Lung (tissue), 12 donors: Measurements from ENCODE around the gene AK4. TPM values are rescaled to one million over a fixed set of nuclear protein-coding genes. Genes with fewer than 3 reads are reported as not detected.

ENCODE experiments used
- ATAC-seq: fragments of 200-7000 bp; cut with Tn5 transposase; one replicate; pipeline ENCODE4 v1.9.1; 2020; ENCODE audit warnings: moderate number of reproducible peaks; ENCODE audit not compliant: insufficient read depth, low FRiP score
- DNase-seq, 3 donors: peaks; one replicate each; pipeline ENCODE4 v3.0.0-alpha.2; 2013 to 2017
- H3K27ac ChIP-seq, 2 donors: one replicate each; pipeline ENCODE4 v1.5.1; 2013; ENCODE audit warnings: mild to moderate bottlenecking in 2 of 2, moderate library complexity in 2 of 2, control low read depth in 1 of 2, inconsistent platforms in 1 of 2, low read depth in 1 of 2, low read length in 1 of 2
- H3K27me3 ChIP-seq, 3 donors: one replicate each; pipeline ENCODE4 v1.5.1; 2013; ENCODE audit warnings: low read length in 2 of 3; ENCODE audit not compliant: control insufficient read depth in 3 of 3, insufficient read depth in 3 of 3
- H3K36me3 ChIP-seq, 4 donors: one replicate each; pipeline ENCODE4 v1.5.1; 2013; ENCODE audit warnings: low read length in 4 of 4, mild to moderate bottlenecking in 1 of 4, moderate library complexity in 1 of 4; ENCODE audit not compliant: control insufficient read depth in 4 of 4, insufficient read depth in 4 of 4
- H3K4me1 ChIP-seq, 5 donors: one replicate each; pipeline ENCODE4 v1.5.1; 2013; ENCODE audit warnings: low read length in 5 of 5, mild to moderate bottlenecking in 2 of 5, moderate library complexity in 1 of 5; ENCODE audit not compliant: control insufficient read depth in 5 of 5, insufficient read depth in 5 of 5
- H3K4me3 ChIP-seq: one replicate; pipeline ENCODE4 v1.5.1; 2013; ENCODE audit warnings: mild to moderate bottlenecking, control low read depth, moderate library complexity
- H3K9ac ChIP-seq, 2 donors: one replicate each; pipeline ENCODE4 v1.5.1; 2013; ENCODE audit warnings: low read length in 2 of 2, control low read depth in 1 of 2; ENCODE audit not compliant: insufficient read depth in 1 of 2
- H3K9me3 ChIP-seq, 4 donors: one replicate each; pipeline ENCODE4 v1.5.1; 2013; ENCODE audit warnings: low read length in 3 of 4, mild to moderate bottlenecking in 1 of 4, moderate library complexity in 1 of 4; ENCODE audit not compliant: control insufficient read depth in 4 of 4, insufficient read depth in 3 of 4
- WGBS, 2 donors: extraction: QIAGEN DNeasy Blood & Tissue Kit; methylation state at CpG; one replicate each; pipeline ENCODE4 v1.1.7; 2013; 5-methylcytosine and 5-hydroxymethylcytosine counted together
- polyA plus RNA-seq, 2 donors: library from polyadenylated mRNA; stranded (reverse); fragments of 200-250 nt; gene quantifications; one replicate each; pipeline ENCODE4 v1.2.1, GENCODE V29; 2013
- total RNA-seq, 2 donors: library from RNA; depleted of rRNA in 1 of 2; stranded (reverse); fragments of >200 nt in 1 of 2; gene quantifications; one replicate each; pipeline ENCODE4 v1.2.1, GENCODE V29; 2014 to 2021
- TF ChIP-seq, protein P1 (sequence below): IDR thresholded peaks from 2 replicates; pipeline ENCODE4 v1.5.1; 2012; ENCODE audit warnings: mild to moderate bottlenecking; ENCODE audit errors: control extremely low read depth, extremely low read depth
- donor health status: control.
- donor health status: control.
- donor health status: Bipolar disorder and iron deficiency.
- donor health status: healthy.
- donor health status: DM: yes; HTN: yes; CAD: no.

Gene AK4
- total and polyA plus RNA-seq, 4 donors: 1.1 to 13.7 (median 6.5) TPM

- TF ChIP-seq, protein P1, sequence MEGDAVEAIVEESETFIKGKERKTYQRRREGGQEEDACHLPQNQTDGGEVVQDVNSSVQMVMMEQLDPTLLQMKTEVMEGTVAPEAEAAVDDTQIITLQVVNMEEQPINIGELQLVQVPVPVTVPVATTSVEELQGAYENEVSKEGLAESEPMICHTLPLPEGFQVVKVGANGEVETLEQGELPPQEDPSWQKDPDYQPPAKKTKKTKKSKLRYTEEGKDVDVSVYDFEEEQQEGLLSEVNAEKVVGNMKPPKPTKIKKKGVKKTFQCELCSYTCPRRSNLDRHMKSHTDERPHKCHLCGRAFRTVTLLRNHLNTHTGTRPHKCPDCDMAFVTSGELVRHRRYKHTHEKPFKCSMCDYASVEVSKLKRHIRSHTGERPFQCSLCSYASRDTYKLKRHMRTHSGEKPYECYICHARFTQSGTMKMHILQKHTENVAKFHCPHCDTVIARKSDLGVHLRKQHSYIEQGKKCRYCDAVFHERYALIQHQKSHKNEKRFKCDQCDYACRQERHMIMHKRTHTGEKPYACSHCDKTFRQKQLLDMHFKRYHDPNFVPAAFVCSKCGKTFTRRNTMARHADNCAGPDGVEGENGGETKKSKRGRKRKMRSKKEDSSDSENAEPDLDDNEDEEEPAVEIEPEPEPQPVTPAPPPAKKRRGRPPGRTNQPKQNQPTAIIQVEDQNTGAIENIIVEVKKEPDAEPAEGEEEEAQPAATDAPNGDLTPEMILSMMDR: no peak
- DNase-seq (peak; percentile 25 to 44 (median 32)), ATAC-seq (peak; percentile 50)
- Histone ChIP-seq H3K36me3 (no peaks in the 10 kb centered on the region), H3K27ac (peak overlapping the region in 1 of 2 donors; percentile 75), H3K4me1 (peaks cover 0 to 13% (median 0%) of the 10 kb centered on the region in 5 donors), H3K9ac (no peak overlapping the region), H3K27me3 (peaks cover 0 to 59% (median 41%) of the 10 kb centered on the region in 3 donors), H3K4me3 (peak overlapping the region; percentile 50), H3K9me3 (no peaks in the 10 kb centered on the region)
- 0 to 1% methylated on average over 56 to 88 of the region's 88 CpGs for WGBS, 2 donors
Measured at GRCh38 chr1:65147424-65148177, 402 bp upstream of the AK4 start.

DNA sequence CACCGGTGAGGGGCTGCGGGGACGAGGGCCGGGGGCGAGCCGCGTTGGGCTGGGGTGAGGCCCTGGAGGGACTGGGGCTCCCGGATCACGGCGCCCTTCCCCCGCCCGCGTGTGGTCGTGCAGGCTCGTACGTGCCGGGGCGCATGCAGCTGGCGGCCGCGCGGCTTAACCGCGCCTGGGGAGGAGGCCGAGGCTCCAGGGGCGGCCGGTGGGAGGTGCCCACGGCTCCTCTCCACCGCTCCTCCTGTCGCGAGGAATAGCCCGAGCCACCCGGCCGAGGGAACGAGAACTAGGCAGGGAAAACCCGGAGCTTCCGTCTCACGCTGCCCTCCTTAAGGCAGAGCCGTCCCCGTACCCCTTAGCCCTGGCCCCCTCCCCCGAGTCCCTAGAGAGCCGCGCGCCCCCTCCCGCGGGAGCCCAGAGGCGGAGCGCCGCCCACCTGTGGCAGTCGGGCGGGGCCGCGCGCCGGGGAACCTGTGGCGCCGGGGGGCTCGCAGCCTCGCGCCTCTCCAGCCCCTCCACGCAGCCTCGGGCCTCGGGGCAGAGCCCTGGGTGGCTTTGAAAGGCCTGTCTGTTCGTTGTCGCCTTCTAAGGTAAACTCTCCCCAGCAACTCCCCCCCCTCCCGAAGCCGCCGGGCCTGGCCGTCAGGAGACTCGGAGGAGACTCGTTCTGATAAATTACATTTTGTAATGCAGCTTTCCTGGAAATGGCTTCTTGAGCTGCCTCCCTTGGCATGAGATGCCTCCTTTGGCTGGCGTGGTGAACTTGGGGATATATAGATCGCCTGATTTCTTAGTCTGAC is 746 bp downstream of the AK4 start:
- WGBS, 2 donors: 1% methylated on average over 63 to 73 of the region's 73 CpGs
- peaks cover 0 to 63% (median 38%) of the 10 kb centered on the region in 3 donors for H3K27me3 ChIP-seq

DNA sequence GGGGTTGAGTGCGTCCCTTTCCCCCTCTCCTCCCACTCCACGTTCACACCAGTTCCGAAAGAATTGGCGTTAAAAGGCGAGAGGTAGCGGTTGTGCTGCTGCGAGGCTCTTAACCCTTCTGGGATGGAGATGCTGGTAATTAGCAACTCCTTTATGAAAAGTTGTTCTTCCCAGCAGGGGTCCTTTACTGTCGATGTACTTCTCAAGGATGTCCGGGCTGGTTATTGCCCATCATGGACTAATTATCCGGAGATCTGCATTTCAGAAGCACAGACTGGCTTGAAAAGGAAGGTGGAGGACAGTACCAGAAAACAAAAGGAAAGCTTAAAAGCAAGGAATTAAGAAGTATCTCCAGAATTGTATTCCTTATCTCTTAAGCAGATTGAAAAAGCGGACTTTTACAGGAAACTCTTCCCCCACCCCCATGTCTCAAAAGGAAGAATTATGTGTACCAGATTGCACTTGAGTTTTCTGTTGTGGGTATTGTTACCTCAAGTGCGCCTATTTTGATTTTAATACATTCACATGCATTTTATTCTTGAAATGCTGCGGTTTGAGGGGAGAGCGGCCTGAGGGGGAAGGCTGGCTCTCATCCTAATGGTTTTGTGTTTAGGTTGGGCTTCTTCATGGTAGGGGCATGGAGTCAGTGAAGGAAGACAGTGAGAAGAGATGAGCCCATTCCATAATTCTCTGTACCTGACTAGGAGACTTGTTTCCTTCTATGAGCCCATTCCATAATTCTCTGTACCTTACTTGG is 1.5 kb downstream of the AK4 start:
- H3K9ac ChIP-seq: no peak overlapping the region
- H3K27me3 ChIP-seq: peaks cover 0 to 70% (median 38%) of the 10 kb centered on the region in 3 donors
- H3K4me1 ChIP-seq: peaks cover 0 to 13% (median 2%) of the 10 kb centered on the region in 5 donors
- no peaks in the 10 kb centered on the region for H3K9me3 ChIP-seq
- TF ChIP-seq, protein P1: no peak
- DNase-seq: peak in 1 of 3 donors; percentile 26
- H3K27ac ChIP-seq: peak overlapping the region in 1 of 2 donors; percentile 74
- no peak for ATAC-seq
- WGBS, 2 donors: 24 to 31% methylated on average over 14 of the region's 14 CpGs
- H3K36me3 ChIP-seq: no peaks in the 10 kb centered on the region
- no peak overlapping the region for H3K4me3 ChIP-seq

More for the DNA sequence above, 746 bp downstream of the AK4 start:
- ATAC-seq (peak; percentile 36), DNase-seq (peak; percentile 15 to 44 (median 37))
- H3K4me1 ChIP-seq: peaks cover 0 to 13% (median 2%) of the 10 kb centered on the region in 5 donors
- peak overlapping the region; percentile 69 for H3K4me3 ChIP-seq
- TF ChIP-seq, protein P1: no peak
- H3K9me3 ChIP-seq: no peaks in the 10 kb centered on the region
- peak overlapping the region in 1 of 2 donors; percentile 74 for H3K27ac ChIP-seq
- no peak overlapping the region for H3K9ac ChIP-seq
- no peaks in the 10 kb centered on the region for H3K36me3 ChIP-seq
